DMS79 treated with DMSO at 0.1 percent for 48 hours (cell line): Measurements from ENCODE around the gene ADCY3.
A peak's percentile ranks its signal among the peaks of the same experiment; 100 is the strongest.

ENCODE experiments used
- DNase-seq: peaks from one replicate; lab custom pipeline; 2025; lab: John Stamatoyannopoulos, UW

Gene ADCY3

GRCh38 chr2:24874035-24874434 is 46.0 kb downstream of the ADCY3 start:
- no peak for DNase-seq

GRCh38 chr2:24873619-24874018 is 46.4 kb downstream of the ADCY3 start:
- no peak for DNase-seq

- DNase-seq: no peak
These were observed 47.5 kb downstream of the ADCY3 start for GRCh38 chr2:24872344-24873115.

- no peak for DNase-seq
These were observed 48.1 kb downstream of the ADCY3 start for GRCh38 chr2:24871852-24872333.

GRCh38 chr2:24870891-24871705 is 48.9 kb downstream of the ADCY3 start:
- no peak for DNase-seq

GRCh38 chr2:24870440-24870839 is 49.6 kb downstream of the ADCY3 start:
- DNase-seq: no peak

- no peak for DNase-seq
These were observed 53.1 kb downstream of the ADCY3 start for GRCh38 chr2:24866946-24867345.

GRCh38 chr2:24863641-24864040 is 56.4 kb downstream of the ADCY3 start:
- DNase-seq: no peak

GRCh38 chr2:24861500-24861899 is 58.5 kb downstream of the ADCY3 start:
- DNase-seq: no peak

- no peak for DNase-seq
These were observed 59.4 kb downstream of the ADCY3 start for GRCh38 chr2:24860631-24861030.

- DNase-seq: peak; percentile 37
These were observed 60.0 kb downstream of the ADCY3 start for GRCh38 chr2:24859968-24860600.

GRCh38 chr2:24858996-24859395 is 61.0 kb downstream of the ADCY3 start:
- DNase-seq: no peak

GRCh38 chr2:24857746-24858145 is 62.3 kb downstream of the ADCY3 start:
- no peak for DNase-seq

- no peak for DNase-seq
These were observed 63.2 kb downstream of the ADCY3 start for GRCh38 chr2:24856791-24857211.

- no peak for DNase-seq
These were observed 64.3 kb downstream of the ADCY3 start for GRCh38 chr2:24855726-24856125.

- DNase-seq: no peak
These were observed 64.9 kb downstream of the ADCY3 start for GRCh38 chr2:24855022-24855622.

- DNase-seq: no peak
These were observed 66.0 kb downstream of the ADCY3 start for GRCh38 chr2:24853996-24854395.

- no peak for DNase-seq
These were observed 67.0 kb downstream of the ADCY3 start for GRCh38 chr2:24853046-24853445.

GRCh38 chr2:24852431-24853020 is 67.5 kb downstream of the ADCY3 start:
- no peak for DNase-seq

GRCh38 chr2:24852026-24852425 is 68.0 kb downstream of the ADCY3 start:
- no peak for DNase-seq

- DNase-seq: no peak
These were observed 69.1 kb downstream of the ADCY3 start for GRCh38 chr2:24850944-24851343.

GRCh38 chr2:24845691-24846090 is 74.3 kb downstream of the ADCY3 start:
- no peak for DNase-seq
